GM12864 (cell line): ENCODE results near the gene ATRNL1.

ENCODE experiments used
- DNase-seq: peaks from one replicate; pipeline ENCODE4 v3.0.0-alpha.2; 2011; ENCODE audit warnings: low read depth
- H3K4me3 ChIP-seq: 2 replicates; pipeline ENCODE4 v1.5.1; 2011; ENCODE audit warnings: mild to moderate bottlenecking, low read depth, low read length, control low read depth
- CTCF ChIP-seq: IDR thresholded peaks from 2 replicates; pipeline ENCODE4 v1.5.1; 2011; ENCODE audit warnings: low read depth, mild to moderate bottlenecking, moderate library complexity, low read length, control low read depth, inconsistent platforms; ENCODE audit errors: missing control alignments

The ATRNL1 gene

GRCh38 chr10:115049960-115050359 is 43.2 kb upstream of the ATRNL1 start:
- no peak for DNase-seq
- no peak for TF ChIP-seq CTCF
- no peak overlapping the region for H3K4me3 ChIP-seq

DNA sequence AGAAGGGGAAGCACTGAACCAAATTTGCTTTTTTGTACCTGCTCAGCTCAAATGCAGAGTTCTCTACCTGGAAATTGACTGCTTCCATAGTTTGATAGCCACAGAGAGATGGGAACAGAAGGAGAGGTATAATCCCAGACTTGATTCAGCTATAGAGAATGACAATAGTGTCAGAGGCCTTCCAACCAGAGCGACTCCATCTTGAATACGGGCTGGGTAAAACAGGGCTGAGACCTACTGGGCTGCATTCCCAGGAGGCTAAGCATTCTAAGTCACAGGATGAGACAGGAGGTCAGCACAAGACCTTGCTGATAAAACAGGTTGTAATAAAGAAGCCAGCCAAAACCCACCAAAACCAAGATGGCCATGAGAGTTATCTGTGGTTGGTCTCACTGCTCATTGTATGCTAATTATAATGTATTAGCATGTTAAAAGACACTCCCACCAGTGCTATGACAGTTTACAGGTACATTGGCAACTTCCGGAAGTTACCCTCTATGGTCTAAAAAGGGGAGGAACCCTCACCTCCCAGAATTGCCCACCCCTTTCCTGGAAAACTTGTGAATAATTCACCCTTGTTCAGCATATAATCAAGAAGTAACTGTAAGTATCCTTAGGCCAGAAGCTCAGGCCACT is 42.7 kb upstream of the ATRNL1 start:
- H3K4me3 ChIP-seq = no peak overlapping the region
- no peak for TF ChIP-seq CTCF
- no peak for DNase-seq

DNA sequence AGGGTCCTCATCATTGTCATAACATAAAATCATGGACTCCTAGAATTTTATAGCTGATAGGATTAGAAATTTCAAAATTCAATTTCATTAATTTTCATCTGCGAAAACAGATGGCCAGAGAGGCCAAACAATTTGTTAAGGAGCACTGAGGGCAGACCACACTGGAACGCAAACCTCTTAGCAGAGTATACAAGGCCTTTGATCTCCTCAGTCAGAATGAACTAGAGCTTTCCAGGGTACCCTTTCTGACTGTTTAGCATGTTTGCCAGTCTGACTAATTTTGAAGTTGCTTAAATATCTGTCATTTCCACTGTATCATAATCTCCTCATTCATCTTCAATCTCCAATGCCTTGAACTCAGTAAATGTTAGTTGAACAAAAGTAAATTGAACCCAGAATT is 41.9 kb upstream of the ATRNL1 start:
- no peak for DNase-seq
- no peak for TF ChIP-seq CTCF
- H3K4me3 ChIP-seq = no peak overlapping the region

GRCh38 chr10:115052226-115052625 is 40.9 kb upstream of the ATRNL1 start:
- no peak for DNase-seq
- H3K4me3 ChIP-seq = no peak overlapping the region
- no peak for TF ChIP-seq CTCF

DNA sequence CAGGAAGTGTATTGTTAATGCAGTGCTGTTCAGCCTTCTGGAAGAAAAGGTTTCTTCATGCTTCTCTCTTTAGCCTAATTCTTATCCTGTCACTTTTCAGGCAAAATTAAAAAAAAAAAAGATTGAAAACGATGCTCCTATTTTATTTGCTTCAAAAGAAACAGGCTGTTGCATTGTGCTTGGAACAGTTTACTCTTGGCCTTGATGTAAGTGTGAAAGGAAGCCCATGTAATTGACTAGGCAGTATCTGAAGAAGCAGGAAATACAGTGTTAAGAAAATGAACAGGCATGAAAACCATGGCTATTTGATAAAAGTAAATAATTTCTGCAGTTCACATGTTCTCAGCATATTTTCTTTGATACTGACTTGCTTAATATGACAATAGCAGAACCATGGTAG is 40.4 kb upstream of the ATRNL1 start:
- H3K4me3 ChIP-seq = no peak overlapping the region
- no peak for DNase-seq
- no peak for TF ChIP-seq CTCF

- no peak for DNase-seq
- H3K4me3 ChIP-seq = no peak overlapping the region
- TF ChIP-seq CTCF = no peak
These were observed 37.0 kb upstream of the ATRNL1 start for GRCh38 chr10:115056186-115056585.

DNA sequence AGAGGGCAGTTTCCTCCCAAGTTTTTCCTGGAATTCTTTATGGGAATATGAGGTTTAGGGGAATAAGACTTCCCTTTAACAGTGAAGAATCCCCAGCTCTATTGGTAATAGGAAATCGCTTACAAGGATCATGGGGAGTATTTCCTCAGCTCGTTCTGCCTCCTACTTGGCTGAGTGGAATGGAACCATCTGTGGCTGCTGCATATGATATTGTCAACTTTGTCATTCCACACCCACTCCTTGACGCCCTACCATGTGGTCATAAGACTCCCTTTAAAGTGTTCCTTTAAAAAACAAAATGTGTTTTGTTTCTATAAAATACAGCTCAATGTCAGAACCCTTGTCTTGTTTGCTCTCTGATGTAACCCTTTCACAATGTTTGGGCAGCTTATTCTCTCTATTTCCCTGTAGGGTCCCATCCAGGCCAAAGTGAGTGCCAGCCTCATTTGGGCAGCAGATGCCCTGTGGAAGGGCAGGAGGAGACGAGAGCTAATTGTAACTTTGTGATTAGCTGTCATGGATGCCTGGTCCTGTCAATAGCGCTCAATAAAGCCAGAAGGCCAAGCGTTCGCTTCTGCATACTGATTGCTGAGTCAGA is 33.8 kb upstream of the ATRNL1 start:
- no peak for DNase-seq
- no peak for TF ChIP-seq CTCF
- H3K4me3 ChIP-seq = no peak overlapping the region
